HepG2 (cell line): Measurements from ENCODE around the gene JPH2.

Source experiments
- ISL2 ChIP-seq: sonication (generic); formaldehyde crosslinking; IDR thresholded peaks from 2 replicates; pipeline ENCODE4 v1.5.0; 2020; ENCODE audit warnings: missing genetic modification reagents
- MEIS2 ChIP-seq: sonication (generic); formaldehyde crosslinking; IDR thresholded peaks from 2 replicates; pipeline ENCODE4 v1.9.0; 2021; ENCODE audit warnings: mild to moderate bottlenecking, missing genetic modification reagents

- TF ChIP-seq ISL2 (CRISPR knock-in tag) (no peak), MEIS2 (CRISPR knock-in tag) (no peak)
Measured at GRCh38 chr20:44234566-44235317, 47.8 kb upstream of the JPH2 start.
